ENCODE results near the gene ZNF385D.
A peak's percentile ranks its signal among the peaks of the same experiment; 100 is the strongest.

Gene ZNF385D

GRCh38 chr3:21750831-21751391 lies at the start of gene ZNF385D:
Gene ZNF385D (minus strand): TSS chr3:21751210. CDS start chr3:21750916, 294 bp downstream.
- no peak within 1 kb of the TSS for H3K9ac ChIP-seq (ENCODE audit: low read length)
- H3K27ac ChIP-seq (ENCODE audit: low read depth, low read length), result peak within 1 kb of the TSS; percentile 37
- H3K36me3 ChIP-seq (ENCODE audit: control insufficient read depth, insufficient read depth, low read length), result no peaks in the 10 kb centered on the region
- no peaks in the 10 kb centered on the region for H3K4me1 ChIP-seq (ENCODE audit: control insufficient read depth, insufficient read depth, low read length)
- peak within 1 kb of the TSS; percentile 25 for H3K4me3 ChIP-seq (ENCODE audit: low read length)
- H3K27me3 ChIP-seq (ENCODE audit: control insufficient read depth, insufficient read depth, low read length), result no peaks in the 10 kb centered on the region

- Histone ChIP-seq H3K36me3 (ENCODE audit: control insufficient read depth, insufficient read depth, low read length) (no peaks in the 10 kb centered on the region), H3K27me3 (ENCODE audit: control insufficient read depth, insufficient read depth, low read length) (no peaks in the 10 kb centered on the region), H3K4me1 (ENCODE audit: control insufficient read depth, insufficient read depth, low read length) (no peaks in the 10 kb centered on the region), H3K27ac (ENCODE audit: low read depth, low read length) (no peak overlapping the region), H3K4me3 (ENCODE audit: low read length) (no peak overlapping the region), H3K9ac (ENCODE audit: low read length) (no peak overlapping the region)
These were observed 47.5 kb upstream of the ZNF385D start for GRCh38 chr3:21798356-21799088.

GRCh38 chr3:21795921-21796320 lies 44.9 kb upstream of the ZNF385D start:
- H3K27me3 ChIP-seq (ENCODE audit: control insufficient read depth, insufficient read depth, low read length), result no peaks in the 10 kb centered on the region
- H3K4me3 ChIP-seq (ENCODE audit: low read length), result no peak overlapping the region
- H3K9ac ChIP-seq (ENCODE audit: low read length), result no peak overlapping the region
- H3K36me3 ChIP-seq (ENCODE audit: control insufficient read depth, insufficient read depth, low read length), result no peaks in the 10 kb centered on the region
- peaks cover under 1% of the 10 kb centered on the region for H3K4me1 ChIP-seq (ENCODE audit: control insufficient read depth, insufficient read depth, low read length)
- H3K27ac ChIP-seq (ENCODE audit: low read depth, low read length), result no peak overlapping the region

GRCh38 chr3:21795152-21795837 lies 44.3 kb upstream of the ZNF385D start:
- Histone ChIP-seq H3K36me3 (ENCODE audit: control insufficient read depth, insufficient read depth, low read length) (no peaks in the 10 kb centered on the region), H3K4me3 (ENCODE audit: low read length) (no peak overlapping the region), H3K9ac (ENCODE audit: low read length) (no peak overlapping the region), H3K27ac (ENCODE audit: low read depth, low read length) (no peak overlapping the region), H3K27me3 (ENCODE audit: control insufficient read depth, insufficient read depth, low read length) (no peaks in the 10 kb centered on the region), H3K4me1 (ENCODE audit: control insufficient read depth, insufficient read depth, low read length) (peaks cover 2% of the 10 kb centered on the region)

- no peaks in the 10 kb centered on the region for H3K27me3 ChIP-seq (ENCODE audit: control insufficient read depth, insufficient read depth, low read length)
- peaks cover 2% of the 10 kb centered on the region for H3K4me1 ChIP-seq (ENCODE audit: control insufficient read depth, insufficient read depth, low read length)
- no peak overlapping the region for H3K9ac ChIP-seq (ENCODE audit: low read length)
- H3K27ac ChIP-seq (ENCODE audit: low read depth, low read length), result no peak overlapping the region
- no peak overlapping the region for H3K4me3 ChIP-seq (ENCODE audit: low read length)
- no peaks in the 10 kb centered on the region for H3K36me3 ChIP-seq (ENCODE audit: control insufficient read depth, insufficient read depth, low read length)
These were observed 43.3 kb upstream of the ZNF385D start for GRCh38 chr3:21794291-21794690.

- no peak overlapping the region for H3K4me3 ChIP-seq (ENCODE audit: low read length)
- H3K27ac ChIP-seq (ENCODE audit: low read depth, low read length), result no peak overlapping the region
- H3K4me1 ChIP-seq (ENCODE audit: control insufficient read depth, insufficient read depth, low read length), result peaks cover 2% of the 10 kb centered on the region
- no peaks in the 10 kb centered on the region for H3K36me3 ChIP-seq (ENCODE audit: control insufficient read depth, insufficient read depth, low read length)
- no peak overlapping the region for H3K9ac ChIP-seq (ENCODE audit: low read length)
- H3K27me3 ChIP-seq (ENCODE audit: control insufficient read depth, insufficient read depth, low read length), result no peaks in the 10 kb centered on the region
These were observed 41.2 kb upstream of the ZNF385D start for GRCh38 chr3:21792176-21792575.

GRCh38 chr3:21791356-21791755 lies 40.3 kb upstream of the ZNF385D start:
- H3K27me3 ChIP-seq (ENCODE audit: control insufficient read depth, insufficient read depth, low read length), result no peaks in the 10 kb centered on the region
- H3K9ac ChIP-seq (ENCODE audit: low read length), result no peak overlapping the region
- no peak overlapping the region for H3K4me3 ChIP-seq (ENCODE audit: low read length)
- peaks cover 2% of the 10 kb centered on the region for H3K4me1 ChIP-seq (ENCODE audit: control insufficient read depth, insufficient read depth, low read length)
- H3K27ac ChIP-seq (ENCODE audit: low read depth, low read length), result no peak overlapping the region
- no peaks in the 10 kb centered on the region for H3K36me3 ChIP-seq (ENCODE audit: control insufficient read depth, insufficient read depth, low read length)

- no peak overlapping the region for H3K27ac ChIP-seq (ENCODE audit: low read depth, low read length)
- no peaks in the 10 kb centered on the region for H3K27me3 ChIP-seq (ENCODE audit: control insufficient read depth, insufficient read depth, low read length)
- H3K4me1 ChIP-seq (ENCODE audit: control insufficient read depth, insufficient read depth, low read length), result peaks cover 2% of the 10 kb centered on the region
These were observed 39.5 kb upstream of the ZNF385D start for GRCh38 chr3:21790466-21790865.

GRCh38 chr3:21789730-21790129 lies 38.7 kb upstream of the ZNF385D start:
- no peak overlapping the region for H3K4me3 ChIP-seq (ENCODE audit: low read length)
- peaks cover 2% of the 10 kb centered on the region for H3K4me1 ChIP-seq (ENCODE audit: control insufficient read depth, insufficient read depth, low read length)
- no peaks in the 10 kb centered on the region for H3K36me3 ChIP-seq (ENCODE audit: control insufficient read depth, insufficient read depth, low read length)
- H3K27ac ChIP-seq (ENCODE audit: low read depth, low read length), result no peak overlapping the region
- H3K27me3 ChIP-seq (ENCODE audit: control insufficient read depth, insufficient read depth, low read length), result no peaks in the 10 kb centered on the region
- no peak overlapping the region for H3K9ac ChIP-seq (ENCODE audit: low read length)

More at GRCh38 chr3:21790466-21790865, 39.5 kb upstream of the ZNF385D start:
- Histone ChIP-seq H3K4me3 (ENCODE audit: low read length) (no peak overlapping the region), H3K9ac (ENCODE audit: low read length) (no peak overlapping the region), H3K36me3 (ENCODE audit: control insufficient read depth, insufficient read depth, low read length) (no peaks in the 10 kb centered on the region)

GRCh38 chr3:21786438-21786797 lies 35.4 kb upstream of the ZNF385D start:
- Histone ChIP-seq H3K36me3 (ENCODE audit: control insufficient read depth, insufficient read depth, low read length) (no peaks in the 10 kb centered on the region), H3K27ac (ENCODE audit: low read depth, low read length) (no peak overlapping the region), H3K27me3 (ENCODE audit: control insufficient read depth, insufficient read depth, low read length) (no peaks in the 10 kb centered on the region), H3K4me1 (ENCODE audit: control insufficient read depth, insufficient read depth, low read length) (peaks cover 2% of the 10 kb centered on the region), H3K4me3 (ENCODE audit: low read length) (no peak overlapping the region), H3K9ac (ENCODE audit: low read length) (no peak overlapping the region)

- peaks cover 2% of the 10 kb centered on the region for H3K4me1 ChIP-seq (ENCODE audit: control insufficient read depth, insufficient read depth, low read length)
- no peak overlapping the region for H3K27ac ChIP-seq (ENCODE audit: low read depth, low read length)
- H3K4me3 ChIP-seq (ENCODE audit: low read length), result no peak overlapping the region
These were observed 34.9 kb upstream of the ZNF385D start for GRCh38 chr3:21785765-21786437.

GRCh38 chr3:21783839-21784238 lies 32.8 kb upstream of the ZNF385D start:
- H3K27me3 ChIP-seq (ENCODE audit: control insufficient read depth, insufficient read depth, low read length), result no peaks in the 10 kb centered on the region
- no peak overlapping the region for H3K27ac ChIP-seq (ENCODE audit: low read depth, low read length)
- H3K9ac ChIP-seq (ENCODE audit: low read length), result no peak overlapping the region
- H3K4me1 ChIP-seq (ENCODE audit: control insufficient read depth, insufficient read depth, low read length), result no peaks in the 10 kb centered on the region
- H3K36me3 ChIP-seq (ENCODE audit: control insufficient read depth, insufficient read depth, low read length), result no peaks in the 10 kb centered on the region
- H3K4me3 ChIP-seq (ENCODE audit: low read length), result no peak overlapping the region

More at GRCh38 chr3:21785765-21786437, 34.9 kb upstream of the ZNF385D start:
- Histone ChIP-seq H3K27me3 (ENCODE audit: control insufficient read depth, insufficient read depth, low read length) (no peaks in the 10 kb centered on the region), H3K9ac (ENCODE audit: low read length) (no peak overlapping the region), H3K36me3 (ENCODE audit: control insufficient read depth, insufficient read depth, low read length) (no peaks in the 10 kb centered on the region)
